Measurements from ENCODE around the gene MRPS27.

Gene MRPS27

DNA sequence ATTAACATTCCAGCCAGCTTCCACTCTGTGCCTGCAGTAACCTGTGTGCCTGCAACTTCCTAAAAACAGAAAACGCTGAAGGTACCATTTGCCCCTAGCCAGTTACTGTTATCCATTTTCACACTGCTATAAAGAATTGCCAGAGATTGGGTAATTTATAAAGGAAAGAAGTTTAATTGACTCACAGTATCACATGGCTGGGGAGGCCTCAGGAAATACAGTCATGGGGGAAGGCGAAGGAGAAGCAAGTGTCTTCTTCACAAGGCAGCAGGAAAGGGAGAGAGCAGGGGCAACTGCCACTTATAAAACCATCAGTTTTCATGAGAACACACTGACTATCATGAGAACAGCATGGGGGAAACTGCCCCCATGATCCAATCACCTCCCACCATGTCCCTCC lies 31.3 kb upstream of the MRPS27 start:
- no peak for TF ChIP-seq FOXP2 (optimal IDR thresholded peaks at IDR 0.05; ENCODE audit: borderline replicate concordance, extremely low read depth, extremely low read length, insufficient read depth)
- no peak for TF ChIP-seq SIN3A (IDR thresholded peaks at IDR 0.05; ENCODE audit: borderline replicate concordance, insufficient read depth, low read length)
- no peak for TF ChIP-seq TAF1 (IDR thresholded peaks at IDR 0.05; ENCODE audit: borderline replicate concordance, insufficient read depth, low read length)
- TF ChIP-seq, protein P1, sequence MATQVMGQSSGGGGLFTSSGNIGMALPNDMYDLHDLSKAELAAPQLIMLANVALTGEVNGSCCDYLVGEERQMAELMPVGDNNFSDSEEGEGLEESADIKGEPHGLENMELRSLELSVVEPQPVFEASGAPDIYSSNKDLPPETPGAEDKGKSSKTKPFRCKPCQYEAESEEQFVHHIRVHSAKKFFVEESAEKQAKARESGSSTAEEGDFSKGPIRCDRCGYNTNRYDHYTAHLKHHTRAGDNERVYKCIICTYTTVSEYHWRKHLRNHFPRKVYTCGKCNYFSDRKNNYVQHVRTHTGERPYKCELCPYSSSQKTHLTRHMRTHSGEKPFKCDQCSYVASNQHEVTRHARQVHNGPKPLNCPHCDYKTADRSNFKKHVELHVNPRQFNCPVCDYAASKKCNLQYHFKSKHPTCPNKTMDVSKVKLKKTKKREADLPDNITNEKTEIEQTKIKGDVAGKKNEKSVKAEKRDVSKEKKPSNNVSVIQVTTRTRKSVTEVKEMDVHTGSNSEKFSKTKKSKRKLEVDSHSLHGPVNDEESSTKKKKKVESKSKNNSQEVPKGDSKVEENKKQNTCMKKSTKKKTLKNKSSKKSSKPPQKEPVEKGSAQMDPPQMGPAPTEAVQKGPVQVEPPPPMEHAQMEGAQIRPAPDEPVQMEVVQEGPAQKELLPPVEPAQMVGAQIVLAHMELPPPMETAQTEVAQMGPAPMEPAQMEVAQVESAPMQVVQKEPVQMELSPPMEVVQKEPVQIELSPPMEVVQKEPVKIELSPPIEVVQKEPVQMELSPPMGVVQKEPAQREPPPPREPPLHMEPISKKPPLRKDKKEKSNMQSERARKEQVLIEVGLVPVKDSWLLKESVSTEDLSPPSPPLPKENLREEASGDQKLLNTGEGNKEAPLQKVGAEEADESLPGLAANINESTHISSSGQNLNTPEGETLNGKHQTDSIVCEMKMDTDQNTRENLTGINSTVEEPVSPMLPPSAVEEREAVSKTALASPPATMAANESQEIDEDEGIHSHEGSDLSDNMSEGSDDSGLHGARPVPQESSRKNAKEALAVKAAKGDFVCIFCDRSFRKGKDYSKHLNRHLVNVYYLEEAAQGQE (IDR thresholded peaks at IDR 0.05; ENCODE audit: insufficient read depth in 1 of 2, low read depth in 2 of 2, low read length in 2 of 2), result no peak

DNA sequence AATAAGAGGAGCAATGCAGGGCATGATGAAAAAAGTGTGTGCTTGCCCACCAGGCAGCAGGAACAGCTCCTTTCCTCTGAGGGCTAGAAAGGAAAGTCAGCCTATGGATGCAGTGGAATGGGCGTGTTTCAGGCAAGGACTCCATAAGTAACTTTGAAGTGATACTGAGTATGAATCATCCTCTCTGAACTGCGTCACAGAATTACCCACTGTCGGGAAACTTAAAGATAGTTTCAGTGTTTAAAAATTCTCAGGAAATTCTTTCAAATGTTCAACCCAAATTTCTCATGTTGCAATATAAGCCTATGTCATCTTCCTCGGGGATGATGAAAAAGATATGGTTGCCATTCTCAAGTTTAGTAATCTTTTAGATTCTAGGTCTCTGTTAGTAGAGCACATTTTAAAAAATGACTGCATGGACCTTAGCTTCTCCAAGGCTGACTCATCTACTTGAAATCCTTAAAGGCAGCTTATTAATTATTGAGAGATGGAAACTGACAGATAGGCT lies 27.8 kb upstream of the MRPS27 start:
- TF ChIP-seq POLR2AphosphoS5 (IDR thresholded peaks at IDR 0.05; ENCODE audit: low read depth, low read length), result no peak
- TF ChIP-seq, protein P1 (IDR thresholded peaks at IDR 0.05; ENCODE audit: insufficient read depth in 1 of 2, low read depth in 2 of 2, low read length in 2 of 2), result no peak
- TF ChIP-seq SIN3A (IDR thresholded peaks at IDR 0.05; ENCODE audit: borderline replicate concordance, insufficient read depth, low read length), result no peak
- no peak for TF ChIP-seq FOXP2 (optimal IDR thresholded peaks at IDR 0.05; ENCODE audit: borderline replicate concordance, extremely low read depth, extremely low read length, insufficient read depth)
- TF ChIP-seq TAF1 (IDR thresholded peaks at IDR 0.05; ENCODE audit: borderline replicate concordance, insufficient read depth, low read length), result no peak

DNA sequence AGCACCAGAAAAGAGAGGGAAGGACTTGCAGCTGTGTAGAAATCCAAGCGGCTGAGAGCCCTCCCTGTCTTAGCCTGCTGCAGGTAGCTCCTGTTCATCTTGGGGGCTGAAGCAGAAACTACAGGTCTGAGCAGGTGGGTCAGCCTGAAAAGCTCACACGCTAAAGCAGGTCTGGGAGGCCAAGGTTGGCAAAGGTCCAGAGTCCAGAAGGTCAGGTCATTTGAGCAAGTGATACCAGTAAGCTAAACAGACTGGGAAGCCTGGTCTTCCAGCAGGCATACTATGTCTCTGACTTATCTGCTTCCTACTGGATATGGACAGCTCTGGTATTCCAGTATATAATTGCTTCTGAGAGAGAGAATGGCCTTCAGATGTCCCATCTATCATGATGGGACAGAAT lies 26.4 kb upstream of the MRPS27 start:
- TF ChIP-seq, protein P1 (IDR thresholded peaks at IDR 0.05; ENCODE audit: insufficient read depth in 1 of 2, low read depth in 2 of 2, low read length in 2 of 2), result no peak
- TF ChIP-seq TAF1 (IDR thresholded peaks at IDR 0.05; ENCODE audit: borderline replicate concordance, insufficient read depth, low read length) (no peak), POLR2AphosphoS5 (IDR thresholded peaks at IDR 0.05; ENCODE audit: low read depth, low read length) (no peak), SIN3A (IDR thresholded peaks at IDR 0.05; ENCODE audit: borderline replicate concordance, insufficient read depth, low read length) (no peak), FOXP2 (optimal IDR thresholded peaks at IDR 0.05; ENCODE audit: borderline replicate concordance, extremely low read depth, extremely low read length, insufficient read depth) (no peak)

DNA sequence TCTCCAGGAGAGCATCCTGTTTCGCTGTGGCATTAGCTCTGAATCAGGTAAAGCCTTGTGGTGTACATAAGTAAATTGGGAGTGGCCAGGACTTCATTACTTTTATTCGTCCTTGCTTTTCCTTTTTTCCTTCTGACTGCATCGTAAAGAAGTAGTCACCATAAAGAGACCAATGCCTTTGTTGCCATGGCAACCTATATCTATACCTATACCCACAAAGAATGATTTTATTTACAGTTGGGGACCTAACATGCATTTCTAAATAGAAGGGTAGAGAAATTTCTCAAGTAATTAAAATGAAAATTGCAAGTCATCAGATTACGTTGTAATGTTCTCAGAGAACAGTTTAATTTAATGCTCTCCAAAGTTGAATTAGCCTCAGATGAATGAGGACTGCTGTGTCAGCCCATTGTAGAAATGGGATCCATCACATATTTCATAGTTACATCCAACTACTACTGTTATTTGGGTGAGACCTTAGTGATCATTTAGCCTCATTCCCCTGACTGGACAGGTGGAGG lies 18.7 kb upstream of the MRPS27 start:
- no peak for TF ChIP-seq TAF1 (IDR thresholded peaks at IDR 0.05; ENCODE audit: borderline replicate concordance, insufficient read depth, low read length)
- TF ChIP-seq POLR2AphosphoS5 (IDR thresholded peaks at IDR 0.05; ENCODE audit: low read depth, low read length), result no peak

DNA sequence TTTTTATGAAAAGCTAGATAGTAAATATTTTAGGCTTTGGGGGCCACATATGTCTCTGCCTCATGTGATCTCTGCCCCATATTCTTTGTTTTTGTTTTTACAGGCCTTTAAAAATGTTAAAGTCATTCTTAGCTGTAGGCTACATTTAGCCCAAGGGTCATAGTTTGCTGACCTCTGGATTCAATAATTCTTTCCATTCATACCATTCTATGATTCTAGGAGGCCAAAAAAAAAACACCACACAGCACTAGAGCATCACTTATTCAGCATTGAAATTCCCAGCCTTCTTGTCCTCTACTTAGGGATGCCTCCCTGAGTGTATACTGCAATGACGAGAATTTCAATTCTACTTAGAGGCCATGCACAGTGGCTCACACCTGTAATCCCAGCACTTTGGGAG lies 17.1 kb upstream of the MRPS27 start:
- no peak for TF ChIP-seq POLR2AphosphoS5 (IDR thresholded peaks at IDR 0.05; ENCODE audit: low read depth, low read length)
- TF ChIP-seq, protein P1 (IDR thresholded peaks at IDR 0.05; ENCODE audit: insufficient read depth in 1 of 2, low read depth in 2 of 2, low read length in 2 of 2), result no peak
- no peak for TF ChIP-seq TAF1 (IDR thresholded peaks at IDR 0.05; ENCODE audit: borderline replicate concordance, insufficient read depth, low read length)
- TF ChIP-seq FOXP2 (optimal IDR thresholded peaks at IDR 0.05; ENCODE audit: borderline replicate concordance, extremely low read depth, extremely low read length, insufficient read depth), result no peak
- no peak for TF ChIP-seq SIN3A (IDR thresholded peaks at IDR 0.05; ENCODE audit: borderline replicate concordance, insufficient read depth, low read length)
